Measurements from ENCODE around the gene CHCHD6. TPM values are rescaled to one million over a fixed set of nuclear protein-coding genes. Genes with fewer than 3 reads are reported as not detected.

CHCHD6 gene
- total and polyA plus RNA-seq, 12 donors: 5.2 to 27.0 (median 10.2) TPM

GRCh38 chr3:126974756-126975155 lies 270.7 kb downstream of the CHCHD6 start:
- intact Hi-C loops (cut with DNase I): no loop called here
- Histone ChIP-seq H3K4me1 (peaks cover 0 to 28% (median 9%) of the 10 kb centered on the region in 9 donors), H3K27me3 (peaks cover 0 to 12% (median 4%) of the 10 kb centered on the region in 7 donors), H3K27ac (no peak overlapping the region), H3K4me3 (no peak overlapping the region), H3K9me3 (peaks cover 0 to 23% (median 6%) of the 10 kb centered on the region in 11 donors), H3K36me3 (no peaks in the 10 kb centered on the region)
- DNase-seq: no peak
- no peak for TF ChIP-seq CTCF (IDR thresholded peaks at IDR 0.05)
- 79 to 85% methylated on average over 3 of the region's 3 CpGs for whole genome bisulfite sequencing, 2 donors
- no peak for ATAC-seq

GRCh38 chr3:126976906-126977305 lies 272.9 kb downstream of the CHCHD6 start:
- no peak overlapping the region for H3K27ac ChIP-seq
- no peak overlapping the region for H3K4me3 ChIP-seq
- intact Hi-C loops (cut with DNase I): no loop called here
- peaks cover 0 to 26% (median 3%) of the 10 kb centered on the region in 7 donors for H3K27me3 ChIP-seq
- DNase-seq: no peak
- H3K4me1 ChIP-seq: peaks cover 0 to 21% (median 6%) of the 10 kb centered on the region in 9 donors
- peaks cover 0 to 23% (median 6%) of the 10 kb centered on the region in 11 donors for H3K9me3 ChIP-seq
- WGBS, 2 donors: 93 to 95% methylated on average over 7 of the region's 7 CpGs
- ATAC-seq: no peak
- no peaks in the 10 kb centered on the region for H3K36me3 ChIP-seq
- no peak for TF ChIP-seq CTCF (IDR thresholded peaks at IDR 0.05)

- no peaks in the 10 kb centered on the region for H3K36me3 ChIP-seq
- TF ChIP-seq CTCF (IDR thresholded peaks at IDR 0.05): no peak
- 78 to 91% methylated on average over 6 of the region's 6 CpGs for WGBS, 2 donors
- no peak overlapping the region for H3K27ac ChIP-seq
- H3K4me1 ChIP-seq: peaks cover 0 to 21% (median 7%) of the 10 kb centered on the region in 9 donors
- H3K27me3 ChIP-seq: peaks cover 0 to 25% (median 0%) of the 10 kb centered on the region in 7 donors
- DNase-seq (no peak), ATAC-seq (no peak)
- H3K9me3 ChIP-seq: peaks cover 0 to 23% (median 6%) of the 10 kb centered on the region in 11 donors
- H3K4me3 ChIP-seq: no peak overlapping the region
- intact Hi-C loops (cut with DNase I): no loop called here
Measured at GRCh38 chr3:126977821-126978220, 273.8 kb downstream of the CHCHD6 start.

- Histone ChIP-seq H3K9me3 (peaks cover 0 to 23% (median 6%) of the 10 kb centered on the region in 11 donors), H3K4me3 (no peak overlapping the region), H3K27me3 (peaks cover 0 to 25% (median 0%) of the 10 kb centered on the region in 7 donors), H3K27ac (no peak overlapping the region), H3K4me1 (peaks cover 0 to 18% (median 7%) of the 10 kb centered on the region in 9 donors), H3K36me3 (no peaks in the 10 kb centered on the region)
- 96% methylated on average over 5 of the region's 5 CpGs for WGBS, 2 donors
- DNase-seq (no peak), ATAC-seq (no peak)
- intact Hi-C loops (cut with DNase I): no loop called here
- TF ChIP-seq CTCF (IDR thresholded peaks at IDR 0.05): no peak
Measured at GRCh38 chr3:126978291-126978690, 274.3 kb downstream of the CHCHD6 start.

All from heart right ventricle (tissue), 16 donors.